ENCODE results near the gene SLC16A2.

Gene SLC16A2

DNA sequence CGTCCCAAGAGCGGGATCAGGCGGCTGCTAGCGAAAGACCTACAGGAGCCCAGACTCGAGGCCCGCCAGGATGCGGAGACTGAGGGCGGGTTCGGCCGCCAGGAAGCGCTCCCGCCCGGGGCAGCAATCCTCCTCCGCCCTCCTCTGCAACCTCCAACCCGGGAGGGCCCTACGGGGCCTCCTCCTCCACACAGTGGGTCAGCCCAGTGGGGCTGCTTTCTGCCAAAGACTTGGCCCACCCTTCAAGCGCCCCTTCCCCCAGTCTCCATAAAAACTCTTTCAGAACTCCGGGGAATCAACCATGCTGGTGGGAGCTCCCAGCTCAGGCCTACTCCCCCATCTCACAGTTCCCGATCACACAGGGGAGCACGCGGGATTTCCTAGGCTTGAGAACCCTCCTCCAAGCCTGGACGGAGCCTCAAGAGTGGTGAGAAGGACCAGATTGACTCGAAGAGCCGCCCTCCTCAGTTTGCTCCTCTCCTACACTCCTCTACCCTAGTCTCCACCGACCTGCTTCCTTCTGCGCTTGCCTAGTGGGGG lies 115.6 kb downstream of the SLC16A2 start:
- DNase-seq (ENCODE audit: low read depth) = peak; percentile 63

DNA sequence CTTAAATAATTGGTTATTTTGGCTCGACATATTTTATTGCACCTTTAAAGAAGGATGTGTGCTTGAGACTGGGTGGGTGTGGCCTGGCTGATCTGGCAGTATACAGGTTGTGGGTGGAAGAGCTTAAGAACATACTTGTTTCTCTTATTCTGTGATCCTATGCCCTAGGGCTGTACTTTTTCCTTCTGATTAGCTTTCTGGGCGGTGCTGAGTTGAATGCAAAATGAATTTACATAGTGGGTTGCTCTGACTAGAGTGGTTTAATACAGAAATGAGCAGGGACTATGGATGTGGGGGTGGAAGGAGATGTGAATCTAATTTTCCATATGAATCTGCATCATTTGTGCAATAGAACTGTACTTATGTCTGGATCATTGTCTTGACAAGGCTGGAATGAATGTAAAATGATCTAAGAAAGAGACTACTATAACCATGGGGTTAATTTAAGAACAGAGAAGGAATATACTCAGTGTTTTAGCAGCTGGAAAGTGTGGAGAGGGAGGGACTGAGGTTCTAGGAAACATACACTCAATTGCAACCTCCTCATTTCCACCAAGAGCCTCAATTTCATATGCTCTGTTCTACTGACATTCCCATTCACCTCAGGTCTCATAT lies 119.4 kb downstream of the SLC16A2 start:
- DNase-seq (ENCODE audit: low read depth) = no peak

GRCh38 chrX:74545880-74546523 lies 124.7 kb downstream of the SLC16A2 start:
- DNase-seq (ENCODE audit: low read depth) = no peak

- DNase-seq (ENCODE audit: low read depth) = no peak
Measured at GRCh38 chrX:74546984-74547383, 125.7 kb downstream of the SLC16A2 start.

DNA sequence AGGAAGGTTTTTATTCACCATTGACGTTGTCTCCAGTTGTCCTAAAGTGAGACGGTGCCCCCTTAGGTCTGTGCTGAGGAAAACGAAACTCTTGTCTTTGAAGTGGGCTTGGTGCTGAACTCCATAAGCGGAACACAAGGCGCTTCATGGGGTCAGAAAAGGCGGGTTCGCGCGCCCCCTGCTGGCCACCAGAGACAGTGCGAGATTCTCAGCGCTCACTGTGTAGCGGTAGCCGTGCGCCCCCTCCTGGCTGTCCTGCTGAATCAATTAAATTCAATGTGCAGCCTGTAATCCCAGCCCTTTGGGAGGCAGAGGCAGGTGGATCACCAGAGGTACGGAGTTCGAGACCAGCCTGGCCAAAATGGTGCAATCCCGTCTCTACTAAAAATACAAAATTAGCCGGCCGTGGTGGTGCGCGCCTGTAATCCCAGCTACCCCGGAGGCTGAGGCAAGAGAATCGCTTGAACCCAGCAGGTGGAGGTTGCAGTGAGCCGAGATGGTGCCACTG lies 129.1 kb downstream of the SLC16A2 start:
- peak; percentile 47 for DNase-seq (ENCODE audit: low read depth)

DNA sequence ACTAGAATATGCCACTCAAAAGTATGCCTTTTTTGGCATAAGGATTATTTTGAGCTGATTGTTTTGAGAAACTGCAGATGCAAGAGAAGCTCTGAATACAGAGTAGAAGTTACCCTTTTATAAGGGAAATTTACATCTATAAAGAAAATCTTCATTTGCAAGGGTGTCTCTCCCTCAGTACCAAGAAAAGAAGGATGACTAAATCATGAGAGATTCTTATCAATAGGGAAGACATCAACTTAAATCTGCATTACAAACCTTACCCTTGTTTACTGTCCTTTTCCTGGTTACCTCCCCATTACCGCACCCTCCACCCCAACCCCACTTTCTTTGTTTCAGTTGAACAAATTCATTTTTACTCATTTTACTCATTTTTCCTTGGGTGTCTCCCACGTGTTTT lies 130.6 kb downstream of the SLC16A2 start:
- DNase-seq (ENCODE audit: low read depth) = no peak

GRCh38 chrX:74557378-74557777 lies 136.1 kb downstream of the SLC16A2 start:
- no peak for DNase-seq (ENCODE audit: low read depth)

DNA sequence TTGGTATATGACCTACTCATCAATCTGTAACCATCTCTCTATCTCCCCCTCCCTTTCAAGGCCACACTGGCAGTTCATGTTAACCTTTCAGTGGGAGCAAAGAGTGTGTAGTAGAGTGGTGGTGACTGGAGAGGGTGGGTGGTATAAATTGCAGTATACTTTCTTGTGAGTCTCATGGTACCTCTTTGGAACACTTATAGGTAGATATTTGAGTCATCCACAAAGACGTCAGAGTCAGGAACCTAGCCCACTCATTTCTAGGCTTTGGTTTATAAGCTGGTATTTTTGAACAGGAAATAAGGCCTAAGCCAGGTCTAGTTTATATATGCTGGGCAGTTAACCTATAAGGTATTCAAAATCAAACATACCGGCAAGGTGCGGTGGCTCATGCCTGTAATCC lies 156.8 kb downstream of the SLC16A2 start:
- DNase-seq (ENCODE audit: low read depth) = no peak

- DNase-seq (ENCODE audit: low read depth) = no peak
Measured at GRCh38 chrX:74579597-74580198, 158.4 kb downstream of the SLC16A2 start.

Data from amniotic epithelial cell (primary cell).